Caco-2 (cell line): ENCODE data around the gene ST8SIA6. TPM values are rescaled to one million over a fixed set of nuclear protein-coding genes. Genes with fewer than 3 reads are reported as not detected.
A peak's percentile ranks its signal among the peaks of the same experiment; 100 is the strongest.

Source experiments
- BruUV-seq: library from RNA; stranded (reverse); fragments of 400-500 nt; replicated peaks from 2 replicates; lab custom pipeline; 2021; lab: Mats Ljungman, UMichigan
- CTCF ChIA-PET: fragments of 300-600 bp; sonication (Branson Sonifier 250); formaldehyde crosslinking; loops from one replicate; lab custom pipeline; 2022; ENCODE audit warnings: antibody characterized with exemption; lab: Charles Lee
- POLR2A ChIA-PET: fragments of 300-600 bp; sonication (Branson Sonifier 250); formaldehyde crosslinking; loops from one replicate; lab custom pipeline; 2022; ENCODE audit warnings: antibody characterized with exemption; lab: Charles Lee
- DNase-seq, 2 experiments: peaks; one replicate each; pipeline versions ENCODE4 v3.0.0 to v3.0.0-alpha.2; 2020 to 2022
- H3K27me3 ChIP-seq: replicated peaks from 2 replicates; pipeline ENCODE4 v1.6.0; 2011; ENCODE audit warnings: low read length; ENCODE audit not compliant: control insufficient read depth, insufficient read depth
- H3K36me3 ChIP-seq: 2 replicates; pipeline ENCODE4 v1.5.1; 2011; ENCODE audit warnings: low read length; ENCODE audit not compliant: control insufficient read depth, insufficient read depth
- H3K4me1 ChIP-seq: fragments of 250-450 bp; sonication (Bioruptor Pico); 2 replicates; pipeline ENCODE4 v1.5.1; 2020; ENCODE audit warnings: mild to moderate bottlenecking
- H3K4me3 ChIP-seq: 2 replicates; pipeline ENCODE4 v1.5.1; 2011; ENCODE audit warnings: low read depth, mild to moderate bottlenecking, control low read depth, low read length
- H3K9me3 ChIP-seq: fragments of 250-450 bp; sonication (Bioruptor Pico); 2 replicates; pipeline ENCODE4 v1.5.1; 2020; ENCODE audit warnings: mild to moderate bottlenecking, moderate library complexity
- H3K27ac Mint-ChIP-seq: one replicate; pipeline ENCODE4 v1.8.0; 2022; ENCODE audit warnings: mixed read lengths; ENCODE audit not compliant: unreplicated experiment
- H3K27me3 Mint-ChIP-seq: one replicate; pipeline ENCODE4 v1.8.0; 2022; ENCODE audit warnings: mixed read lengths; ENCODE audit not compliant: insufficient read depth, unreplicated experiment
- H3K36me3 Mint-ChIP-seq: one replicate; pipeline ENCODE4 v1.8.0; 2022; ENCODE audit warnings: mild to moderate bottlenecking, mixed read lengths; ENCODE audit not compliant: insufficient read depth, unreplicated experiment
- H3K4me1 Mint-ChIP-seq: one replicate; pipeline ENCODE4 v1.8.0; 2022; ENCODE audit warnings: low read depth, mixed read lengths; ENCODE audit not compliant: unreplicated experiment
- H3K4me3 Mint-ChIP-seq: one replicate; pipeline ENCODE4 v1.8.0; 2022; ENCODE audit warnings: mild to moderate bottlenecking, moderate library complexity, mixed read lengths; ENCODE audit not compliant: unreplicated experiment
- H3K9me3 Mint-ChIP-seq: one replicate; pipeline ENCODE4 v1.8.0; 2022; ENCODE audit warnings: mixed read lengths; ENCODE audit not compliant: unreplicated experiment
- CTCF ChIP-seq, 2 experiments: fragments of 200-600 bp in 1 of 2; IDR thresholded peaks; 1 replicate in 1 of 2; 2 replicates in 1 of 2; pipeline versions ENCODE4 v1.5.1 to v1.8.0; 2011 to 2022; ENCODE audit warnings: antibody characterized with exemption in 1 of 2, control low read depth in 1 of 2, inconsistent platforms in 1 of 2, low read depth in 1 of 2, low read length in 1 of 2, mild to moderate bottlenecking in 1 of 2, moderate library complexity in 1 of 2; ENCODE audit not compliant: insufficient read depth in 1 of 2, severe bottlenecking in 1 of 2, unreplicated experiment in 1 of 2
- intact Hi-C: fragments of 100-400 bp; cut with micrococcal nuclease; formaldehyde crosslinking; loops from one replicate; pipeline ENCODE4 v1.10.0; 2022; ENCODE audit not compliant: unreplicated experiment
- total RNA-seq: library from RNA; stranded (reverse); gene quantifications from 2 replicates; pipeline ENCODE4 v1.2.3, GENCODE V29; 2022

The ST8SIA6 gene
- total RNA-seq, 1 experiment from 2014 or later = 0.16 TPM

- no peaks in the 10 kb centered on the region for H3K4me1 Mint-ChIP-seq
- Histone ChIP-seq H3K4me1 (no peaks in the 10 kb centered on the region), H3K27me3 (no peaks in the 10 kb centered on the region), H3K4me3 (no peak overlapping the region), H3K36me3 (no peaks in the 10 kb centered on the region), H3K9me3 (peaks cover 6% of the 10 kb centered on the region)
- H3K4me3 Mint-ChIP-seq = no peak overlapping the region
- ChIA-PET CTCF (interaction anchor here (0.5 to 1.5 kb wide), 5 partner anchors 11 to 559 kb away, joined by 3 to 6 read pairs (median 4); no protein-coding TSS in a partner anchor), POLR2A (no interaction called here)
- DNase-seq = peak in 1 of 2 experiments; percentile 56
- H3K27me3 Mint-ChIP-seq = peaks cover 4% of the 10 kb centered on the region
- BruUV-seq = no TSS peak
- H3K36me3 Mint-ChIP-seq = no peaks in the 10 kb centered on the region
- no peak overlapping the region for H3K27ac Mint-ChIP-seq
- H3K9me3 Mint-ChIP-seq = peaks cover 5% of the 10 kb centered on the region
- TF ChIP-seq CTCF (IDR thresholded peaks at IDR 0.05; ENCODE audit: insufficient read depth in 1 of 2, low read depth in 1 of 2, low read length in 1 of 2, severe bottlenecking in 1 of 2, unreplicated experiment in 1 of 2) = peak; percentile 50 to 72
- intact Hi-C loops = loop anchor here (1.0 kb wide), 2 partner anchors 18 to 122 kb away; no protein-coding TSS in a partner anchor
Measured at GRCh38 chr10:17412323-17412722, 42.1 kb downstream of the ST8SIA6 start.

GRCh38 chr10:17410907-17411306 lies 43.5 kb downstream of the ST8SIA6 start:
- BruUV-seq = no TSS peak
- Histone ChIP-seq H3K36me3 (no peaks in the 10 kb centered on the region), H3K9me3 (peaks cover 9% of the 10 kb centered on the region), H3K4me1 (peaks cover 7% of the 10 kb centered on the region), H3K27me3 (no peaks in the 10 kb centered on the region), H3K4me3 (no peak overlapping the region)
- Mint-ChIP-seq H3K9me3 (peaks cover 9% of the 10 kb centered on the region), H3K4me1 (peaks cover 8% of the 10 kb centered on the region), H3K27me3 (peaks cover 4% of the 10 kb centered on the region), H3K27ac (no peak overlapping the region), H3K4me3 (no peak overlapping the region), H3K36me3 (no peaks in the 10 kb centered on the region)
- POLR2A ChIA-PET = no interaction called here
- DNase-seq = no peak
- intact Hi-C loops = no loop called here
- TF ChIP-seq CTCF (IDR thresholded peaks at IDR 0.05; ENCODE audit: insufficient read depth in 1 of 2, low read depth in 1 of 2, low read length in 1 of 2, severe bottlenecking in 1 of 2, unreplicated experiment in 1 of 2) = no peak
- CTCF ChIA-PET = no interaction called here

GRCh38 chr10:17409170-17409733 lies 45.1 kb downstream of the ST8SIA6 start:
- H3K27me3 ChIP-seq = no peaks in the 10 kb centered on the region
- H3K9me3 Mint-ChIP-seq = peaks cover 9% of the 10 kb centered on the region
- H3K4me3 ChIP-seq = no peak overlapping the region
- peak; percentile 16 to 45 for TF ChIP-seq CTCF (IDR thresholded peaks at IDR 0.05; ENCODE audit: insufficient read depth in 1 of 2, low read depth in 1 of 2, low read length in 1 of 2, severe bottlenecking in 1 of 2, unreplicated experiment in 1 of 2)
- no peak overlapping the region for H3K4me3 Mint-ChIP-seq
- H3K27me3 Mint-ChIP-seq = no peaks in the 10 kb centered on the region
- peaks cover 14% of the 10 kb centered on the region for H3K4me1 ChIP-seq
- H3K36me3 ChIP-seq = no peaks in the 10 kb centered on the region
- H3K36me3 Mint-ChIP-seq = no peaks in the 10 kb centered on the region
- intact Hi-C loops = loop anchor here (2.0 kb wide), 1 partner anchor 190 kb away; no protein-coding TSS in a partner anchor
- peaks cover 9% of the 10 kb centered on the region for H3K9me3 ChIP-seq
- DNase-seq = no peak
- ChIA-PET CTCF (interaction anchor here (0.6 to 0.7 kb wide), 4 partner anchors 9 to 1574 kb away, joined by 3 to 7 read pairs (median 3); no protein-coding TSS in a partner anchor), POLR2A (no interaction called here)
- no TSS peak for BruUV-seq
- H3K27ac Mint-ChIP-seq = no peak overlapping the region
- peaks cover 9% of the 10 kb centered on the region for H3K4me1 Mint-ChIP-seq
